Progenitor cell of endocrine pancreas (in vitro differentiated cells): ENCODE data around the gene ZNRD2. TPM values are rescaled to one million over a fixed set of nuclear protein-coding genes. Genes with fewer than 3 reads are reported as not detected.
A peak's percentile ranks its signal among the peaks of the same experiment; 100 is the strongest.

Experiments
- DNase-seq: peaks from one replicate; pipeline ENCODE4 v3.0.0; 2021; ENCODE audit warnings: low spot score; ENCODE audit not compliant: unreplicated experiment
- H3K27ac Mint-ChIP-seq: 2 replicates; pipeline ENCODE4 v1.8.0; 2021; ENCODE audit warnings: mild to moderate bottlenecking, moderate library complexity, mixed read lengths
- H3K27me3 Mint-ChIP-seq: 2 replicates; pipeline ENCODE4 v1.8.0; 2021; ENCODE audit warnings: mixed read lengths
- H3K36me3 Mint-ChIP-seq: 2 replicates; pipeline ENCODE4 v1.8.0; 2022; ENCODE audit warnings: mixed read lengths; ENCODE audit not compliant: insufficient read depth
- H3K4me1 Mint-ChIP-seq: 2 replicates; pipeline ENCODE4 v1.8.0; 2021; ENCODE audit warnings: low read depth, mixed read lengths
- H3K4me3 Mint-ChIP-seq: 2 replicates; pipeline ENCODE4 v1.8.0; 2021; ENCODE audit warnings: low read depth, mild to moderate bottlenecking, moderate library complexity, mixed read lengths
- H3K9me3 Mint-ChIP-seq: 2 replicates; pipeline ENCODE4 v1.8.0; 2021; ENCODE audit warnings: low read depth, mixed read lengths
- CTCF ChIP-seq: fragments of 200-600 bp; sonication (generic); IDR thresholded peaks from one replicate; pipeline ENCODE4 v1.5.0; 2021; ENCODE audit warnings: antibody characterized with exemption, mild to moderate bottlenecking; ENCODE audit not compliant: unreplicated experiment
- total RNA-seq: library from RNA; stranded (reverse); gene quantifications from 2 replicates; pipeline ENCODE4 v1.2.1, GENCODE V29; 2021

ZNRD2 gene
- total RNA-seq, 1 donor from 2014 or later: 25.9 TPM

GRCh38 chr11:65559535-65559934 is 10.7 kb upstream of the ZNRD2 start:
- peak overlapping the region; percentile 78 for H3K27ac Mint-ChIP-seq
- peak overlapping the region; percentile 41 for H3K4me3 Mint-ChIP-seq
- no peaks in the 10 kb centered on the region for H3K36me3 Mint-ChIP-seq
- H3K9me3 Mint-ChIP-seq: no peaks in the 10 kb centered on the region
- no peak for TF ChIP-seq CTCF
- DNase-seq: no peak
- H3K27me3 Mint-ChIP-seq: peaks cover 37% of the 10 kb centered on the region
- peaks cover 12% of the 10 kb centered on the region for H3K4me1 Mint-ChIP-seq

DNA sequence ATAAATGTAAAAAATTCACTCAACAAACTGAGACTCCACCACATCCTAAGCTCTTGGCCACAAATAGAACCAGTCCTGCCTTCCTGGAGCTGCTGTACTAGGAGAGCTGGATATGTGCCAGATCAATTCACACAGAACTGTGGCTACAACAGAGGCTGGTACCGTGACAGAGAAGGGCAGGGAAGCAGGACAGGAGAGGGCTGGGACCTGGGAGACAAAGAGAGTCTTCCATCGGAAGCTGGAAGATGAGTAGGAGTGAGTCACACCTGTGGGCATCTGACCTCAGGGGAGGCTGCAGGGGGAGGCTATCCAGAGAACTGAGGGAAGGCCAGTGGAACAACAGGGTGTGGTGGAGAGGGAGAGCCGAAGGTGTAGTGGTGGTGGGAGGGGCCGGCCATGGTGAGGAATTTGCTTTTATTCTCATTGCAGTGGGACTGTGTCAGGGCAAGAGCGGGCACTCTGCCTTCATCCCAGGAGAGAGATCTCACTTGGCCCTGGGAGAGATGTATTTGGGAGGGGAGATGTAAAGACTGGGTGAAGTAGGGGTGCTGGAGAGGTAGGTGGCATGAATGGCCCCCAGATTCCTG is 10.2 kb upstream of the ZNRD2 start:
- TF ChIP-seq CTCF: no peak
- Mint-ChIP-seq H3K27ac (no peak overlapping the region), H3K9me3 (no peaks in the 10 kb centered on the region), H3K27me3 (peaks cover 32% of the 10 kb centered on the region), H3K4me1 (peaks cover 12% of the 10 kb centered on the region), H3K36me3 (no peaks in the 10 kb centered on the region), H3K4me3 (no peak overlapping the region)
- no peak for DNase-seq

- no peak for DNase-seq
- Mint-ChIP-seq H3K36me3 (no peaks in the 10 kb centered on the region), H3K9me3 (no peaks in the 10 kb centered on the region), H3K4me1 (peaks cover 12% of the 10 kb centered on the region), H3K4me3 (no peak overlapping the region), H3K27ac (no peak overlapping the region), H3K27me3 (peaks cover 27% of the 10 kb centered on the region)
- no peak for TF ChIP-seq CTCF
Measured at GRCh38 chr11:65560555-65561418, 9.5 kb upstream of the ZNRD2 start.

GRCh38 chr11:65562020-65562419 is 8.3 kb upstream of the ZNRD2 start:
- Mint-ChIP-seq H3K36me3 (no peaks in the 10 kb centered on the region), H3K9me3 (no peaks in the 10 kb centered on the region), H3K4me1 (peaks cover 11% of the 10 kb centered on the region), H3K27ac (no peak overlapping the region), H3K4me3 (no peak overlapping the region), H3K27me3 (peaks cover 19% of the 10 kb centered on the region)
- no peak for TF ChIP-seq CTCF
- no peak for DNase-seq

DNA sequence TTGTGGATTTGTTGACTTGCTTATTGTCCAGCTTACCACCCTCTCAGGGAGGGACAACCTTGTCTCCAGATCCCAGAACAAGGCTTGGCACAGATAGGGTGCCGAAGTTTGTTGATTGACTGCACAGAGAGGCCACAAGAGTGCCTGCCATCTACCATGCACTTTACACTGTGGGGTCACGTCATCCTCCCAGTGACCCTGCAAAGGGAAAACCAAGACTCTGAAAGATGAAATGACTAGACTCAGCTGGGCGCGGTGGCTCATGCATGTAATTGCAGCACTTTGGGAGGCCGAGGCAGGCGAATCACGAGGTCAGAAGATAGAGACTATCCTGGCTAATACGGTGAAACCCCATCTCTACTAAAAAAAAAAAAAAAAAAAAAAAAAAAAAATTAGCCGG is 7.5 kb upstream of the ZNRD2 start:
- TF ChIP-seq CTCF: no peak
- Mint-ChIP-seq H3K27me3 (peaks cover 19% of the 10 kb centered on the region), H3K9me3 (no peaks in the 10 kb centered on the region), H3K4me3 (no peak overlapping the region), H3K36me3 (no peaks in the 10 kb centered on the region), H3K4me1 (peaks cover 6% of the 10 kb centered on the region), H3K27ac (no peak overlapping the region)
- no peak for DNase-seq
